ENCODE data around the gene ACSM5.

DNA sequence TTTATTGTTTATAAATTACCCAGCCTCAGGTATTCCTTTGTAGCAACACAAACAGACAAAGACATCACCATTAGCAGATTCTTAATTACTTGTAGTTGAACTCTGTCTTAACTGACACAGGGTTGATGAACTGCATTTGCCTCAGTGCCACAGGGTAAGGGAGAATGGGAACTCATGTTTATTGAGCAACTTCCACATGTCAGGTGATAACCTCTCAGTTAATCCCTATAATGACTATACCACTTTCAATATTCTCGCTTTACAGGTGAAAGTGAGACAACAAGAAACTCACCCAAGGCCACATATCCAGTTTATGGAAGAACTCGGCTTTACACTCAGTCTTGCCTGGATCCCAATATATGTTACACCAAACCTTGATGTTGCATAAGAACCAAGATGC, 13.4 kb upstream of the ACSM5 start:
- TF ChIP-seq CTCF (IDR thresholded peaks at IDR 0.05): no peak
- TF ChIP-seq POLR2A (IDR thresholded peaks at IDR 0.05): no peak
